ENCODE results near the gene SMARCD3. TPM values are rescaled to one million over a fixed set of nuclear protein-coding genes. Genes with fewer than 3 reads are reported as not detected.
A peak's percentile ranks its signal among the peaks of the same experiment; 100 is the strongest.

SMARCD3 gene
- total RNA-seq, 1 donor from 2014 or later = 96.9 TPM

- no peak for TF ChIP-seq CTCF (IDR thresholded peaks at IDR 0.05)
- H3K27ac Mint-ChIP-seq (ENCODE audit: unreplicated experiment) = no peak overlapping the region
- H3K27me3 Mint-ChIP-seq (ENCODE audit: unreplicated experiment) = peaks cover 14% of the 10 kb centered on the region
- no peak for DNase-seq (ENCODE audit: extremely low spot score, unreplicated experiment)
- H3K4me1 Mint-ChIP-seq (ENCODE audit: unreplicated experiment) = peaks cover 11% of the 10 kb centered on the region
- peak overlapping the region; percentile 56 for H3K4me3 Mint-ChIP-seq (ENCODE audit: unreplicated experiment)
- no peaks in the 10 kb centered on the region for H3K9me3 Mint-ChIP-seq (ENCODE audit: unreplicated experiment)
- H3K36me3 Mint-ChIP-seq (ENCODE audit: unreplicated experiment) = no peaks in the 10 kb centered on the region
These were observed 27.5 kb upstream of the SMARCD3 start for GRCh38 chr7:151275813-151276577.

- no peak for TF ChIP-seq CTCF (IDR thresholded peaks at IDR 0.05)
- Mint-ChIP-seq H3K4me1 (ENCODE audit: unreplicated experiment) (peaks cover 11% of the 10 kb centered on the region), H3K4me3 (ENCODE audit: unreplicated experiment) (peak overlapping the region; percentile 56), H3K27ac (ENCODE audit: unreplicated experiment) (no peak overlapping the region), H3K36me3 (ENCODE audit: unreplicated experiment) (no peaks in the 10 kb centered on the region), H3K9me3 (ENCODE audit: unreplicated experiment) (no peaks in the 10 kb centered on the region), H3K27me3 (ENCODE audit: unreplicated experiment) (peaks cover 6% of the 10 kb centered on the region)
- DNase-seq (ENCODE audit: extremely low spot score, unreplicated experiment) = no peak
These were observed 26.7 kb upstream of the SMARCD3 start for GRCh38 chr7:151274936-151275812.

- H3K4me1 Mint-ChIP-seq (ENCODE audit: unreplicated experiment) = peaks cover 11% of the 10 kb centered on the region
- TF ChIP-seq CTCF (IDR thresholded peaks at IDR 0.05) = no peak
- no peak overlapping the region for H3K27ac Mint-ChIP-seq (ENCODE audit: unreplicated experiment)
- no peaks in the 10 kb centered on the region for H3K27me3 Mint-ChIP-seq (ENCODE audit: unreplicated experiment)
- DNase-seq (ENCODE audit: extremely low spot score, unreplicated experiment) = no peak
- H3K36me3 Mint-ChIP-seq (ENCODE audit: unreplicated experiment) = peaks cover 2% of the 10 kb centered on the region
- no peak overlapping the region for H3K4me3 Mint-ChIP-seq (ENCODE audit: unreplicated experiment)
- no peaks in the 10 kb centered on the region for H3K9me3 Mint-ChIP-seq (ENCODE audit: unreplicated experiment)
These were observed 25.9 kb upstream of the SMARCD3 start for GRCh38 chr7:151274396-151274795.

- Mint-ChIP-seq H3K36me3 (ENCODE audit: unreplicated experiment) (peaks cover 2% of the 10 kb centered on the region), H3K27me3 (ENCODE audit: unreplicated experiment) (no peaks in the 10 kb centered on the region), H3K4me1 (ENCODE audit: unreplicated experiment) (peaks cover 11% of the 10 kb centered on the region), H3K4me3 (ENCODE audit: unreplicated experiment) (no peak overlapping the region), H3K27ac (ENCODE audit: unreplicated experiment) (no peak overlapping the region), H3K9me3 (ENCODE audit: unreplicated experiment) (no peaks in the 10 kb centered on the region)
- no peak for DNase-seq (ENCODE audit: extremely low spot score, unreplicated experiment)
- TF ChIP-seq CTCF (IDR thresholded peaks at IDR 0.05) = no peak
These were observed 25.3 kb upstream of the SMARCD3 start for GRCh38 chr7:151273651-151274390.
